Measurements from ENCODE around the gene TRIM33.

Gene TRIM33

DNA sequence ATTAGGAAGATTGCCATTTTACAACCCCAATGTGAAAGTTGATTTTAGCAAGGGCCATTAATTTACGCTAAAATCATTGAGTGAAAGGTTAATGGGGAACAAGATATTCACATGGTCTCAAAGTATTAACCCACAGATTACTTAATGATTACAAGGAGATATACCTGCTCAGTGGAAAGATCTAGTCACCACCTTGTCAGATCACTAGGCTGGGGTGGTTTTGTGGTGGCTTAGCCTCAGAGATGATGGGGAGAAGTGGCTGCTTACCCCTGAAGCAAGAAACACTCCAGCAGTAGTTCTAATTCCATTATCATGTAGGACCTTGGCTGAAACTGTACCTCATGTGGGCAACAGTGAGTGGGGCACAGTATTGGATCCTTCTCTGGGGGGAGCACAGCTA, 20.1 kb upstream of the TRIM33 start:
- H3K36me3 ChIP-seq (ENCODE audit: insufficient read depth, low read length), result no peaks in the 10 kb centered on the region
- no peak overlapping the region for H3K9ac ChIP-seq (ENCODE audit: low read depth, low read length)
- H3K4me1 ChIP-seq (ENCODE audit: insufficient read depth, low read length), result no peaks in the 10 kb centered on the region
- no peaks in the 10 kb centered on the region for H3K9me3 ChIP-seq (ENCODE audit: control insufficient read depth, insufficient read depth, low read length)

GRCh38 chr1:114530224-114530623, 19.2 kb upstream of the TRIM33 start:
- no peak overlapping the region for H3K9ac ChIP-seq (ENCODE audit: low read depth, low read length)
- no peaks in the 10 kb centered on the region for H3K36me3 ChIP-seq (ENCODE audit: insufficient read depth, low read length)
- H3K9me3 ChIP-seq (ENCODE audit: control insufficient read depth, insufficient read depth, low read length), result no peaks in the 10 kb centered on the region
- no peaks in the 10 kb centered on the region for H3K4me1 ChIP-seq (ENCODE audit: insufficient read depth, low read length)

- Histone ChIP-seq H3K9ac (ENCODE audit: low read depth, low read length) (no peak overlapping the region), H3K4me1 (ENCODE audit: insufficient read depth, low read length) (no peaks in the 10 kb centered on the region; the same call in 1 of the 2 replicates), H3K9me3 (ENCODE audit: control insufficient read depth, insufficient read depth, low read length) (no peaks in the 10 kb centered on the region), H3K36me3 (ENCODE audit: insufficient read depth, low read length) (no peaks in the 10 kb centered on the region)
Observed at GRCh38 chr1:114524944-114525343, 13.9 kb upstream of the TRIM33 start.

DNA sequence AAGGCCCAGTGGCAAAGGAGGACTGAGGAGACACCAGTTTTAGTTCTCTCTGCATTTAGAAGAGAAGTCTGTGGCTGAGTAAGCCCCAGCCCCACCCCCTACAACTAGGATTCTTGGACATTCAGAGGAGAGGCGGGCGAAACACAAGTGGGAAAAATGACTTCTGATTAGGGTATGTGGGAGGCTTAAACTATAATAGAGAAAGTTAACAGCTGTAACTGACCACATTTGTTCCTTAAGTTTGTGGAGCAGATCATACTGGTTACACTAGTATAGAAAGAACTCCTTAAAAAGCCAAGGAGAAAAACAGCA, 11.2 kb upstream of the TRIM33 start:
- no peak overlapping the region for H3K9ac ChIP-seq (ENCODE audit: low read depth, low read length)
- no peaks in the 10 kb centered on the region for H3K36me3 ChIP-seq (ENCODE audit: insufficient read depth, low read length)

DNA sequence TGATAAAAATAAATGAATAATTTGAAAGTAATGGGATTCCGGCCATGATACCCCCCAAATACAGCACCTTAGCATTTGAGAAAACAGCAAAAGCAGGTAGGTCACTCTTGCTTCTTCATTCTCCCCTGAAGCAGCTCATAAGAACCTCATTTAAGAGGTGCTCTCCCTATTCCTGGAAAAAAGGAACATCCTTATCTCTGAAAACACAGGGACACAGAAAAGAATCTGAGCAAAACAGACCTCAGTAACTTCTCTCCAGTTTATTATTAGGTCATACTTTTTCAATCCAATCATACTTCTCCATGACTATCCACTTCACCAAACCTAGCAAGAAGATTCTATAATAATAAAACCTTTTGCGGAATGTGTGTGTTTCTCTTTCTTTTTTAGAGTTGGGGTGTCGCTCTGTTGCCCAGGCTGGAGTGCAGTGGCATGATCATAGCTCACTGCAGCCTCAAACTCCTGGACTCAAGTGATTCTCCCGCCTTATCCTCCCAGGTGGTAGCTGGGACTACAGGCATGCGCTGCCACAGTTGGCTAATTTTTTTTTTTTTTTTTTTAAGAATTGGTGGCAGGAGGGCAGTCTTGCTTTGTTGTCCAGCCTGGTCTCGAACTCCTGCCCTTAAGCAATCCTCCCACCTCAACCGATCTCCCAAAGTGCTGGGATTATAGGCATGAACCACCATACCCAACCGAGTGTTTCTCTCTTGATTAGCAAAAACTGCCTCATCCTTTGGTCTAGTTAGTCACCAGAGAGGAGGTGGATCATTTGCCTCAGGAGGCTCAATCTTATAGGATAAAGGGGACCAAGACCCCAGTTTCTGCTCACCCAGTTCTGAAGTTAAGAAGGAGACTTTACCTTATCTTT, 10.6 kb upstream of the TRIM33 start:
- Histone ChIP-seq H3K36me3 (ENCODE audit: insufficient read depth, low read length) (no peaks in the 10 kb centered on the region), H3K4me1 (ENCODE audit: insufficient read depth, low read length) (no peaks in the 10 kb centered on the region; the same call in 1 of the 2 replicates), H3K9me3 (ENCODE audit: control insufficient read depth, insufficient read depth, low read length) (no peaks in the 10 kb centered on the region), H3K9ac (ENCODE audit: low read depth, low read length) (no peak overlapping the region)

More for the DNA sequence above, 11.2 kb upstream of the TRIM33 start:
- Histone ChIP-seq H3K4me1 (ENCODE audit: insufficient read depth, low read length) (no peaks in the 10 kb centered on the region; the same call in 1 of the 2 replicates), H3K9me3 (ENCODE audit: control insufficient read depth, insufficient read depth, low read length) (no peaks in the 10 kb centered on the region)

DNA sequence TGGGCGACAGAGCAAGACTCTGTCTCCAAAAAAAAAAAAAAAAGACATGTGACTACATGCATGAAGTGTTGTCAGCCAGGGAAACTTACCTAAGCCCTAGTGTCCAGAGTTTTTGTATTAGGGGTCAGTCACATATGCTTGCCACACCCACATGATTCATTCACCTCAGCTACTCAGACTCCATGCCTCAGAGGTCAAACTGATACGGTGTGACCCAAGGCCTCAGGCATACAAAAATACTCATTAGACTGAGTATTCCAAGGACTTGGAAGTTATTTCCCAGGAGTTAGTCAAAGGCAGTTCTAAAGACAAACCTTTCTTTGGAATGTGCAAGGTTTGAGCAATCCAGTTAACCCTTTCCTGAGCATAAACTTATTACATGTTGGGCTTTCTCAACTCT, 6.3 kb upstream of the TRIM33 start:
- no peak overlapping the region for H3K9ac ChIP-seq (ENCODE audit: low read depth, low read length)
- no peaks in the 10 kb centered on the region; the same call in 1 of the 2 replicates for H3K4me1 ChIP-seq (ENCODE audit: insufficient read depth, low read length)
- H3K36me3 ChIP-seq (ENCODE audit: insufficient read depth, low read length), result no peaks in the 10 kb centered on the region
- H3K9me3 ChIP-seq (ENCODE audit: control insufficient read depth, insufficient read depth, low read length), result no peaks in the 10 kb centered on the region

GRCh38 chr1:114512595-114513280, 1.7 kb upstream of the TRIM33 start:
- Histone ChIP-seq H3K9me3 (ENCODE audit: control insufficient read depth, insufficient read depth, low read length) (no peaks in the 10 kb centered on the region), H3K36me3 (ENCODE audit: insufficient read depth, low read length) (no peaks in the 10 kb centered on the region), H3K4me1 (ENCODE audit: insufficient read depth, low read length) (no peaks in the 10 kb centered on the region; the same call in 1 of the 2 replicates), H3K9ac (ENCODE audit: low read depth, low read length) (peak overlapping the region; percentile 100; the same call in 1 of the 2 replicates)

DNA sequence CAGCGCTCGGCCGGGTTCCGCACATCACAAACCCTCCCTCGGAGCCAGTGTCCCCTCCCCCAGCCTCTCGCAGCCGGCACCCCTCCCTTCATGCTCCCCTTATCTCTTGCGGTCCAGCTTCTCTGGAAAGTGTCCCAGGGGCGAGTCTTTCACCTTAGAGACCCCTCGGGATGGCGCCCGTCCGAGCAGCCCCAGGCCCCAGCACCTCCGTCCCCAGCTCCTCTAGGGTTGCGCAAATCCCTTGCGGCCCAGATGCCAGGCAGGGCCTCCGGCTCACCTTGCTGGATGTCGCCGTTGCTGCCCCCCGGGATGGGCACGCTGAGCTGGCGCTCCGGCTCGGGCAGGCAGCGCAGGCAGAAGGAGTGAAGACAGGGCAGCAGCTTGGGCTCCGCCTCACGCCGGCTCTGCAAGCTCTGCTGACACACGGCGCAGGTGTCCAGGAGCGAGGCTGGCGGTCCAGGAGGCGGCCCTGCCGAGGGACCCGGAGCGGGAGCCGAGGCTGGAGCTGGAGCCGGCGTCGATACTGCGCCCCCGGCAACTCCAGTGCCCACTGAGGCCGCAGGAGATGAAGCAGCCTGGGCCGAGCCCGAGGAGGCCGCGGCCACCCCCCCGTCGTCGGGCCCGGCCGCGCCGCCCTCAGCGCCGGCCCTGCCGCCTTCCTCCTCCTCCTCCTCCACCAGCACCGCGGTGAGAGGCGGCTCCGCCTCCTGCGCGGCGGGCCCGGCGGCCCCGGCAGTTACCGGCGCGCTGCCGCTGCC, 550 bp downstream of the TRIM33 start:
- H3K36me3 ChIP-seq (ENCODE audit: insufficient read depth, low read length), result no peaks in the 10 kb centered on the region
- H3K4me1 ChIP-seq (ENCODE audit: insufficient read depth, low read length), result no peaks in the 10 kb centered on the region; the same call in 1 of the 2 replicates
- H3K9ac ChIP-seq (ENCODE audit: low read depth, low read length), result peak overlapping the region; percentile 100
- no peaks in the 10 kb centered on the region for H3K9me3 ChIP-seq (ENCODE audit: control insufficient read depth, insufficient read depth, low read length)

DNA sequence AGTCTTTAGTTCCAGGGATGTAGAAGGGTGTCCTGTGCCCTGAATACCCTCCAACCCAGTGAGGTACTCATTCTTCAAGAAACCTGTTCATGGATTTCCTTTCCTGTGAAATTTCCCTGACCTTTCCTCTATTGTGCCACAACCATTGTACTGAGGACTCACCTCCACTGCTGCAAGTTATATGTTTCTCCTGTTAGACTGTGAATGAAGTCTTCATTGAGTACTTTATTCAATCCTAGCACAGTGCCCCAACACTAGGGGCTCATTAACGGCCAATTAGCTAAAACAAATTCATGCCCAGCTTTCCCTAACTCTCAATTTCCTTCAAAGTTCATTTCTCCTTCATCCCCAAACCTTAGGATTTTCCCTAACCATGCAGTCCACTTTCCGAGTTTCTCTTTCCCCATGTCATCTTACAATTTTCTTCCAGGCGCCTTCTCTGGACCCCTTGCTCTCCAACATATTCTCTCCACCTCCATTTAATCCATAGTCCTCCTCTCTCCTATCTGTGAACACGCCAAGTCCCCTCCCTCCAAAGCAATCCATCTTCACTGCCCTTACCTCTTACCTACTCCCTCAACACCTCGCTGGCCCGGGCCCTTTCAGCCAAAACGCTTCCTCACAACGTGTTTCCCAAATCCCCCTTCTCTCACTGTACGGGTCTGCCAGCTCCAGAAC, 1.3 kb downstream of the TRIM33 start:
- Histone ChIP-seq H3K4me1 (ENCODE audit: insufficient read depth, low read length) (no peaks in the 10 kb centered on the region; the same call in 1 of the 2 replicates), H3K36me3 (ENCODE audit: insufficient read depth, low read length) (no peaks in the 10 kb centered on the region), H3K9ac (ENCODE audit: low read depth, low read length) (peak overlapping the region; percentile 100), H3K9me3 (ENCODE audit: control insufficient read depth, insufficient read depth, low read length) (no peaks in the 10 kb centered on the region)

- Histone ChIP-seq H3K36me3 (ENCODE audit: insufficient read depth, low read length) (no peaks in the 10 kb centered on the region), H3K9ac (ENCODE audit: low read depth, low read length) (peak overlapping the region; percentile 100; the same call in 1 of the 2 replicates), H3K9me3 (ENCODE audit: control insufficient read depth, insufficient read depth, low read length) (no peaks in the 10 kb centered on the region), H3K4me1 (ENCODE audit: insufficient read depth, low read length) (no peaks in the 10 kb centered on the region; the same call in 1 of the 2 replicates)
Observed at GRCh38 chr1:114508386-114508898, 2.6 kb downstream of the TRIM33 start.

DNA sequence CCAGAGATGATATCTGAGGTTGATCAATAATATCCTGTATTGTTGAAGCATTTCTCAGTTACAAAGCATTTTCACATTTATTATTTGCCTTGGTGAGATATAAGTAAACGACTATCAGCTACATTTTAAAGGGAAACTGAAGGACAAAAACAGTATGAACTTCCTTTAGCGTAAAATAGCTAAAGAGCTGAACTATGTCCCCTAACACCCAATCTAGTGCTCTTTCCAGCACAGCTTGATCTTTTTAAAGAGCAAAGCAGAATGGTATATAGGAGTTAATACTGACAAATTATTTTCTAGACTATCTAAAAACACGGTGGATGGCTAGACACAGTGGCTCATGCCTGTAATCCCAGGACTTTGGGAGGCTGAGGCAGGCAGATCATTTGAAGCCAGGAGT, 3.5 kb downstream of the TRIM33 start:
- H3K36me3 ChIP-seq (ENCODE audit: insufficient read depth, low read length), result no peaks in the 10 kb centered on the region
- no peak overlapping the region for H3K9ac ChIP-seq (ENCODE audit: low read depth, low read length)
- H3K9me3 ChIP-seq (ENCODE audit: control insufficient read depth, insufficient read depth, low read length), result no peaks in the 10 kb centered on the region
- no peaks in the 10 kb centered on the region; the same call in 1 of the 2 replicates for H3K4me1 ChIP-seq (ENCODE audit: insufficient read depth, low read length)

DNA sequence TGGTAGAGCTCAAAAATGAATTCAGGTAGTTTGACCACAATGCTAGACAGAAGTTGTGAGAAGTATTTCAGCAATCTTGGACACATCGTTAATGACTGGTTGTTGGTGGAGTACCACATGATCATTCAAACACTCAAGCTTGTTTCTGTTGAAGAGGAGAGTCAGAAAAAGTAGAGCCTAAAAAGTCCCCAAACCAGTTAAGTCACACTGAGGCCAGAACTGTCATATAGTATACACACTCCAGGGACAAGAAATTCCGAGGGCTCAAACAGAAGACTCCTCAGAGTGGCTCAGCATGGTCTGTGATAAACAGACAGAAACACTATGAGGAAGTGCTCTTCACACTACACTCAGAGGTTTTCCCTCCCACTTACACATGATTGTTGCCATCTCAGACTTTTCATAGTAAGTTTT, 5.8 kb downstream of the TRIM33 start:
- H3K4me1 ChIP-seq (ENCODE audit: insufficient read depth, low read length), result no peaks in the 10 kb centered on the region; the same call in 1 of the 2 replicates
- no peaks in the 10 kb centered on the region for H3K9me3 ChIP-seq (ENCODE audit: control insufficient read depth, insufficient read depth, low read length)
- H3K36me3 ChIP-seq (ENCODE audit: insufficient read depth, low read length), result no peaks in the 10 kb centered on the region
- H3K9ac ChIP-seq (ENCODE audit: low read depth, low read length), result no peak overlapping the region

DNA sequence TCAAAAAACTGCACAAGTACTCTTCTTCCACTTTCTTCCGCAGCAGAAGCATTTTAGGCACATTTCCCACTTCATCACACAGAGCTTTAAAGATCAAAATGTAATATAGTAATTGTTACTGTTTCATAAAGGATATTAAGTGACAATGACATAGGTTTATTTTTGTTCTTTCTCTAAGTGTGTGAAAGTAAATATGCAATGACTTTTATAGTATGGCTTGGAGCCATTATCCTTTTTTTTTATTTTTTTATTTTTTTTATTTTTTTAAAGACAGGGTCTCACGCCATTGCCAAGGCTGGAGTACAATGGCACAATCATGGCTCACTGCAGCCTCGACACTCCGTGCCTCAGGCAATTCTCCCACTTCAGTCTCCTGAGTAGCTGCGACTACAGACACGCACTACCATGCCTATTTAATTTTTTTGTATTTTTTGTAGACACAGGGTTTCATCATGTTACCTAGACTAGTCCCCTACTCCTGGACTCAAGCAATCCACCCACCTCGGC, 7.0 kb downstream of the TRIM33 start:
- no peaks in the 10 kb centered on the region for H3K36me3 ChIP-seq (ENCODE audit: insufficient read depth, low read length)
- H3K4me1 ChIP-seq (ENCODE audit: insufficient read depth, low read length), result no peaks in the 10 kb centered on the region; the same call in 1 of the 2 replicates

More for the DNA sequence above, 7.0 kb downstream of the TRIM33 start:
- H3K9ac ChIP-seq (ENCODE audit: low read depth, low read length), result no peak overlapping the region
- H3K9me3 ChIP-seq (ENCODE audit: control insufficient read depth, insufficient read depth, low read length), result no peaks in the 10 kb centered on the region
